K562 (cell line): ENCODE measurements around the gene PTPN5. TPM values are rescaled to one million over a fixed set of nuclear protein-coding genes. Genes with fewer than 3 reads are reported as not detected.
A peak's percentile ranks its signal among the peaks of the same experiment; 100 is the strongest.

Experiments
- ATAC-seq: fragments of 200-7000 bp; cut with Tn5 transposase; 3 replicates; pipeline ENCODE4 v1.9.1; 2020; ENCODE audit warnings: moderate library complexity
- BruUV-seq: library from RNA; stranded (reverse); fragments of 400-500 nt; replicated peaks from 2 replicates; lab custom pipeline; 2021; lab: Mats Ljungman, UMichigan
- CTCF ChIA-PET: fragments of 300-600 bp; formaldehyde crosslinking; extraction: SDS; loops from one replicate; lab custom pipeline; 2021; ENCODE audit warnings: low intra/inter-chr PET ratio; lab: Yijun Ruan, JAX
- POLR2A ChIA-PET: fragments of 300-600, 350-650 bp; sonication (Branson Sonifier 250); formaldehyde crosslinking; extraction: SDS; loops from one replicate; lab custom pipeline; 2021; ENCODE audit warnings: antibody characterized with exemption, inconsistent platforms; lab: Yijun Ruan, JAX
- DNase-seq, 4 experiments: peaks; one replicate each; pipeline versions ENCODE4 v3.0.0 to v3.0.0-alpha.2; 2011 to 2018; ENCODE audit warnings: low spot score in 3 of 4, mixed read lengths in 3 of 4; ENCODE audit errors: extremely low read depth in 1 of 4
- FAIRE-seq: peaks from 2 replicates; lab custom pipeline; 2011; peaks lifted over from hg19 to GRCh38; lab: Jason Lieb, UNC
- H2AFZ ChIP-seq: 2 replicates; pipeline ENCODE4 v1.6.0; 2011; ENCODE audit warnings: low read depth, low read length, control low read depth, inconsistent platforms
- H3K27ac ChIP-seq: fragments of 200-600 bp; 3 replicates; pipeline ENCODE4 v1.8.0; 2011; ENCODE audit warnings: low read depth, mild to moderate bottlenecking, control low read depth, inconsistent platforms, low read length, moderate library complexity, mixed read lengths; ENCODE audit errors: extremely low read depth
- H3K27me3 ChIP-seq, 2 experiments: fragments of 300-600 bp in 1 of 2; 2 replicates in 1 of 2; 3 replicates in 1 of 2; pipeline versions ENCODE4 v1.6.0 to v1.8.0; 2011; ENCODE audit warnings: inconsistent platforms in 2 of 2, low read length in 2 of 2, mild to moderate bottlenecking in 1 of 2, mixed read lengths in 1 of 2, moderate library complexity in 1 of 2; ENCODE audit not compliant: control insufficient read depth in 2 of 2, insufficient read depth in 2 of 2
- H3K36me3 ChIP-seq: fragments of 300-600 bp; 3 replicates; pipeline ENCODE4 v1.8.0; 2011; ENCODE audit warnings: mild to moderate bottlenecking, low read length, inconsistent platforms; ENCODE audit not compliant: control insufficient read depth, insufficient read depth
- H3K4me1 ChIP-seq, 2 experiments: fragments of 200-600 bp in 1 of 2; replicated peaks in 1 of 2; 2 replicates in 1 of 2; 3 replicates in 1 of 2; pipeline versions ENCODE4 v1.5.1 to v1.8.0; 2011; ENCODE audit warnings: inconsistent platforms in 2 of 2, low read length in 2 of 2, mild to moderate bottlenecking in 1 of 2, mixed read lengths in 1 of 2, moderate library complexity in 1 of 2; ENCODE audit not compliant: control insufficient read depth in 2 of 2, insufficient read depth in 2 of 2
- H3K4me2 ChIP-seq: 2 replicates; pipeline ENCODE4 v1.6.1; 2011; ENCODE audit warnings: low read length, control low read depth, inconsistent platforms, mixed read lengths; ENCODE audit not compliant: insufficient read depth
- H3K4me3 ChIP-seq: fragments of 200-600 bp; sonication (generic), shearing (Covaris generic); 2 replicates; pipeline ENCODE4 v1.5.1; 2016; ENCODE audit warnings: control low read depth, inconsistent platforms
- H3K79me2 ChIP-seq: fragments of 200-600 bp; 3 replicates; pipeline ENCODE4 v1.8.0; 2011; ENCODE audit warnings: low read length, inconsistent platforms; ENCODE audit not compliant: control insufficient read depth, insufficient read depth
- H3K9ac ChIP-seq, 2 experiments: 2 replicates each; pipeline versions ENCODE4 v1.6.0 to v1.6.1; 2011; ENCODE audit warnings: low read depth in 2 of 2, low read length in 2 of 2, control low read depth in 1 of 2, inconsistent platforms in 1 of 2, mild to moderate bottlenecking in 1 of 2, mixed read lengths in 1 of 2; ENCODE audit not compliant: insufficient read depth in 1 of 2
- H3K9me1 ChIP-seq: one replicate; pipeline ENCODE4 v1.6.0; 2011; ENCODE audit warnings: inconsistent platforms, mild to moderate bottlenecking, low read length, moderate library complexity; ENCODE audit not compliant: control insufficient read depth, insufficient read depth
- H3K9me3 ChIP-seq: replicated peaks from 2 replicates; pipeline ENCODE4 v1.5.1; 2011; ENCODE audit warnings: low read depth, low read length, inconsistent platforms; ENCODE audit not compliant: control insufficient read depth, insufficient read depth
- H4K20me1 ChIP-seq: replicated peaks from 2 replicates; pipeline ENCODE4 v1.6.1; 2011; ENCODE audit warnings: low read length, inconsistent platforms, mixed read lengths; ENCODE audit not compliant: control insufficient read depth, insufficient read depth
- CREB1 ChIP-seq, 2 experiments: sonication (generic) in 1 of 2; formaldehyde crosslinking in 1 of 2; IDR thresholded peaks; 2 replicates each; pipeline versions ENCODE4 v1.6.1 to v1.8.0; 2012 to 2022; ENCODE audit warnings: inconsistent platforms in 1 of 2, mild to moderate bottlenecking in 1 of 2, missing genetic modification reagents in 1 of 2, moderate library complexity in 1 of 2
- FOXA3 ChIP-seq, 2 experiments: fragments of 450-650 bp in 1 of 2; sonication (generic) in 1 of 2; formaldehyde crosslinking; IDR thresholded peaks in 1 of 2; conservative IDR thresholded peaks in 1 of 2; 2 replicates each; pipeline versions ENCODE4 v1.4.0 to v1.8.0; 2020 to 2022; ENCODE audit warnings: mild to moderate bottlenecking in 2 of 2, missing genetic modification reagents in 1 of 2
- HIVEP1 ChIP-seq: fragments of 250-450 bp; sonication (Bioruptor Pico); IDR thresholded peaks from 2 replicates; pipeline ENCODE4 v1.4.0; 2020; ENCODE audit warnings: mild to moderate bottlenecking
- JUNB ChIP-seq: fragments of 450-650 bp; formaldehyde crosslinking; conservative IDR thresholded peaks from 2 replicates; pipeline ENCODE4 v1.4.0; 2020; ENCODE audit warnings: mild to moderate bottlenecking
- MYNN ChIP-seq, 2 experiments: sonication (generic); formaldehyde crosslinking in 1 of 2; IDR thresholded peaks; 2 replicates each; pipeline versions ENCODE4 v1.5.0 to v1.6.1; 2016 to 2020; ENCODE audit warnings: antibody characterized with exemption in 1 of 2, missing genetic modification reagents in 1 of 2
- NRF1 ChIP-seq, 2 experiments: fragments of 450-650 bp; IDR thresholded peaks in 1 of 2; conservative IDR thresholded peaks in 1 of 2; 2 replicates each; pipeline ENCODE4 v1.6.1; 2014; ENCODE audit warnings: mild to moderate bottlenecking in 2 of 2
- SPI1 ChIP-seq: IDR thresholded peaks from 2 replicates; pipeline ENCODE4 v1.6.1; 2011; ENCODE audit warnings: low read depth, low read length, control low read depth, borderline replicate concordance
- WGBS: fragments of 100-300 bp; shearing (Covaris generic); methylation state at CpG from one replicate; pipeline ENCODE4 v1.1.6; 2016; ENCODE audit warnings: low coverage, mixed read lengths; ENCODE audit not compliant: insufficient coverage; ENCODE audit errors: missing lambda C conversion rate; 5-methylcytosine and 5-hydroxymethylcytosine counted together
- in situ Hi-C: fragments of 300-500 bp; cut with MboI; formaldehyde crosslinking; loops from 4 replicates; pipeline ENCODE4 v1.15.0; 2018; ENCODE audit warnings: inconsistent platforms, mixed read lengths
- intact Hi-C: fragments of 100-400 bp; cut with micrococcal nuclease; formaldehyde crosslinking; loops from 2 replicates; pipeline ENCODE4 v1.14.2; 2022
- polyA plus RNA-seq, 8 experiments: library from polyadenylated mRNA; depleted of rRNA in 4 of 8; stranded (reverse) in 5 of 8; unstranded in 3 of 8; fragments of >200 nt; fragmentation: Nextera tagmentation in 2 of 8; fragmentation: Illumina TruSeq in 1 of 8; extraction: Ambion mirVana in 2 of 8; extraction: Trizol in 1 of 8; gene quantifications; 2 replicates each; pipeline versions ENCODE4 v1.2.1 to v1.2.3, GENCODE V29; 2011 to 2014; ENCODE audit warnings: inconsistent platforms in 1 of 8, missing spikeins in 1 of 8
- total RNA-seq, 7 experiments: library from RNA; depleted of rRNA in 6 of 7; stranded (reverse); fragments of >200 nt in 6 of 7; fragmentation: Illumina TruSeq in 2 of 7; extraction: Trizol in 2 of 7; gene quantifications; 2 replicates each; pipeline versions ENCODE4 v1.2.1 to v1.2.3, GENCODE V29; 2011 to 2021; ENCODE audit warnings: low replicate concordance in 1 of 7
- TF ChIP-seq, protein P1 (sequence below): fragments of 250-450 bp; sonication (Bioruptor Pico); IDR thresholded peaks from 2 replicates; pipeline ENCODE4 v1.5.0; 2021
- TF ChIP-seq, protein P2 (sequence below): IDR thresholded peaks from 2 replicates; pipeline ENCODE4 v1.6.1; 2014; ENCODE audit warnings: antibody characterized with exemption

PTPN5 gene
- total and polyA plus RNA-seq, 9 of the 15 experiments (the other 6 are each of a cell fraction or from before 2014, with no cell fraction given), result not detected

DNA sequence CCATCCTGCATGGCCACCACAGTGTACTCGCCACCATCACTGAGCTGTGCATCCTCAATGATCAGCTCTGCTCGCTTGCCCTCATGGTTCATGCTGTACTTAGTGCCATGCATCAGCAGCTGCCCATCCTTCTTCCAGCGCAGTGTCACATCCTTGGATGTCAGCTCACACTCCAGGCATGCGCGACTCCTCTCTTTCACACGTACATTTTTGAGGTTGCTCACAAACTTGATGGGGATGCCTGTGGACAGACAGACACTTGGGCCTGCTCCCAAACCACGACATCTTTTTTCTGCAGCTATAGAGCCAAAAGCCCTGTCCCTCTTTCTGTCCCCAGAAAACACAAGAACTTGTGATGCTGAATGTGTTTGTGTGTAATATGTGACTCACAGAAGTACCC, 76.1 kb downstream of the PTPN5 start:
- H3K79me2 ChIP-seq, result no peaks in the 10 kb centered on the region
- ATAC-seq (no peak), FAIRE-seq (no peak)
- H3K4me3 ChIP-seq, result no peak overlapping the region
- WGBS, result 3% methylated on average over 7 of the region's 7 CpGs
- in situ Hi-C loops (no loop called here), intact Hi-C loops (no loop called here)
- no peak overlapping the region for H3K27ac ChIP-seq
- H3K4me1 ChIP-seq, result no peaks in the 10 kb centered on the region
- H3K9me1 ChIP-seq, result peaks cover 3% of the 10 kb centered on the region
- POLR2A ChIA-PET, result interaction anchor here (1.4 kb wide), 1 partner anchor 15 kb away, joined by 3 read pairs; no protein-coding TSS in a partner anchor
- CTCF ChIA-PET, result no interaction called here
- TF ChIP-seq MYNN (IDR thresholded peaks at IDR 0.05) (no peak), MYNN (CRISPR knock-in tag; IDR thresholded peaks at IDR 0.05) (no peak), FOXA3 (CRISPR knock-in tag; conservative IDR thresholded peaks at IDR 0.05 in 1 of 2, IDR thresholded peaks at IDR 0.05 in 1 of 2) (no peak), CREB1 (IDR thresholded peaks at IDR 0.05) (no peak), CREB1 (CRISPR knock-in tag; IDR thresholded peaks at IDR 0.05) (no peak), HIVEP1 (CRISPR knock-in tag) (no peak), JUNB (no peak), SPI1 (no peak), NRF1 (conservative IDR thresholded peaks at IDR 0.05 in 1 of 2, IDR thresholded peaks at IDR 0.05 in 1 of 2) (peak; percentile 18 to 45; a peak in 1 of 4 replicates)
- TF ChIP-seq, protein P1, sequence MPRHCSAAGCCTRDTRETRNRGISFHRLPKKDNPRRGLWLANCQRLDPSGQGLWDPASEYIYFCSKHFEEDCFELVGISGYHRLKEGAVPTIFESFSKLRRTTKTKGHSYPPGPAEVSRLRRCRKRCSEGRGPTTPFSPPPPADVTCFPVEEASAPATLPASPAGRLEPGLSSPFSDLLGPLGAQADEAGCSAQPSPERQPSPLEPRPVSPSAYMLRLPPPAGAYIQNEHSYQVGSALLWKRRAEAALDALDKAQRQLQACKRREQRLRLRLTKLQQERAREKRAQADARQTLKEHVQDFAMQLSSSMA (CRISPR knock-in tag), result no peak
- TF ChIP-seq, protein P2, sequence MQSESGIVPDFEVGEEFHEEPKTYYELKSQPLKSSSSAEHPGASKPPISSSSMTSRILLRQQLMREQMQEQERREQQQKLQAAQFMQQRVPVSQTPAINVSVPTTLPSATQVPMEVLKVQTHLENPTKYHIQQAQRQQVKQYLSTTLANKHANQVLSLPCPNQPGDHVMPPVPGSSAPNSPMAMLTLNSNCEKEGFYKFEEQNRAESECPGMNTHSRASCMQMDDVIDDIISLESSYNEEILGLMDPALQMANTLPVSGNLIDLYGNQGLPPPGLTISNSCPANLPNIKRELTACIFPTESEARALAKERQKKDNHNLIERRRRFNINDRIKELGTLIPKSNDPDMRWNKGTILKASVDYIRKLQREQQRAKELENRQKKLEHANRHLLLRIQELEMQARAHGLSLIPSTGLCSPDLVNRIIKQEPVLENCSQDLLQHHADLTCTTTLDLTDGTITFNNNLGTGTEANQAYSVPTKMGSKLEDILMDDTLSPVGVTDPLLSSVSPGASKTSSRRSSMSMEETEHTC, result no peak
- TF ChIP-seq, all 486 proteins: peak for 1
- Histone ChIP-seq H3K9ac (no peak overlapping the region), H2AFZ (no peak overlapping the region), H4K20me1 (peaks cover 4% of the 10 kb centered on the region; the same call in 1 of the 2 replicates), H3K9me3 (no peaks in the 10 kb centered on the region), H3K27me3 (peaks cover 11 to 80% of the 10 kb centered on the region in 2 experiments), H3K4me2 (no peak overlapping the region), H3K36me3 (no peaks in the 10 kb centered on the region)
- no TSS peak for BruUV-seq
- DNase-seq, result no peak
